Gastroesophageal sphincter (tissue), 3 donors: Measurements from ENCODE around the gene LAMB4.

ENCODE experiments used
- CTCF ChIP-seq, 4 experiments: fragments of 200-600 bp in 2 of 4; fragments of 450-650 bp in 2 of 4; sonication (generic) in 1 of 4; IDR thresholded peaks; one replicate each; pipeline ENCODE4 v1.5.1; 2017 to 2019; ENCODE audit warnings: antibody characterized with exemption in 4 of 4, mild to moderate bottlenecking in 2 of 4, moderate library complexity in 2 of 4
- POLR2A ChIP-seq, 2 donors: fragments of 450-650 bp; IDR thresholded peaks; one replicate each; pipeline ENCODE4 v1.6.1; 2017; ENCODE audit warnings: antibody characterized with exemption in 2 of 2, mild to moderate bottlenecking in 2 of 2, moderate library complexity in 1 of 2

- TF ChIP-seq POLR2A (IDR thresholded peaks at IDR 0.05) (no peak), CTCF (IDR thresholded peaks at IDR 0.05) (no peak)
Observed at GRCh38 chr7:108048422-108048821, 81.7 kb downstream of the LAMB4 start.
